Tibial nerve (tissue), 4 donors: ENCODE measurements around the gene XIRP2. TPM values are rescaled to one million over a fixed set of nuclear protein-coding genes. Genes with fewer than 3 reads are reported as not detected.

ENCODE experiments used
- DNase-seq, 2 donors: peaks; one replicate each; pipeline ENCODE4 v3.0.0-alpha.2; 2019; ENCODE audit warnings: low spot score in 2 of 2
- H3K27ac ChIP-seq, 4 donors: fragments of 200-600 bp; sonication (generic) in 3 of 4; one replicate each; pipeline ENCODE4 v1.5.1; 2017 to 2019; ENCODE audit warnings: mild to moderate bottlenecking in 1 of 4
- H3K27me3 ChIP-seq, 2 donors: fragments of 200-600 bp; sonication (generic) in 1 of 2; one replicate each; pipeline versions ENCODE4 v1.5.1 to v1.6.0; 2017 to 2019
- H3K36me3 ChIP-seq, 3 donors: fragments of 200-600 bp; sonication (generic); one replicate each; pipeline ENCODE4 v1.5.1; 2018 to 2019
- H3K4me1 ChIP-seq, 4 donors: fragments of 200-600 bp; sonication (generic) in 3 of 4; one replicate each; pipeline ENCODE4 v1.5.1; 2017 to 2019
- H3K4me3 ChIP-seq, 4 donors: fragments of 200-600 bp; sonication (generic) in 3 of 4; one replicate each; pipeline ENCODE4 v1.5.1; 2017 to 2019; ENCODE audit warnings: mild to moderate bottlenecking in 1 of 4, moderate library complexity in 1 of 4
- H3K9me3 ChIP-seq, 4 donors: fragments of 200-600 bp; sonication (generic) in 3 of 4; one replicate each; pipeline ENCODE4 v1.5.1; 2017 to 2019
- CTCF ChIP-seq, 5 experiments: fragments of 200-600 bp in 3 of 5; fragments of 450-650 bp in 2 of 5; sonication (generic) in 3 of 5; IDR thresholded peaks; one replicate each; pipeline ENCODE4 v1.5.1; 2016 to 2019; ENCODE audit warnings: antibody characterized with exemption in 5 of 5, mild to moderate bottlenecking in 3 of 5, moderate library complexity in 2 of 5
- EP300 ChIP-seq, 2 donors: sonication (generic); formaldehyde crosslinking; IDR thresholded peaks; one replicate each; pipeline ENCODE4 v1.6.1; 2017; ENCODE audit warnings: antibody characterized with exemption in 2 of 2, mild to moderate bottlenecking in 1 of 2
- POLR2A ChIP-seq, 2 donors: fragments of 450-650 bp; IDR thresholded peaks; one replicate each; pipeline ENCODE4 v1.6.1; 2017; ENCODE audit warnings: antibody characterized with exemption in 2 of 2, mild to moderate bottlenecking in 2 of 2, moderate library complexity in 2 of 2
- WGBS, 2 donors: methylation state at CpG; one replicate each; pipeline ENCODE4 v1.1.5; 2018; 5-methylcytosine and 5-hydroxymethylcytosine counted together
- total RNA-seq, 4 donors: library from RNA; depleted of rRNA; stranded (reverse); fragments of >200 nt; gene quantifications; one replicate each; pipeline ENCODE4 v1.1.0, GENCODE V29; 2016

XIRP2 gene
- total RNA-seq, 4 donors from 2014 or later: under 0.01 to 1.8 (median 0.96) TPM

- H3K27me3 ChIP-seq: no peaks in the 10 kb centered on the region
- no peak for DNase-seq
- no peak for TF ChIP-seq EP300 (IDR thresholded peaks at IDR 0.05)
- no peak for TF ChIP-seq POLR2A (IDR thresholded peaks at IDR 0.05)
- TF ChIP-seq CTCF (IDR thresholded peaks at IDR 0.05): no peak
- 79 to 81% methylated on average over 2 of the region's 2 CpGs for WGBS, 2 donors
- no peak overlapping the region for H3K4me3 ChIP-seq
- no peaks in the 10 kb centered on the region for H3K4me1 ChIP-seq
- H3K9me3 ChIP-seq: no peaks in the 10 kb centered on the region
- H3K27ac ChIP-seq: no peak overlapping the region
- H3K36me3 ChIP-seq: no peaks in the 10 kb centered on the region
Observed at GRCh38 chr2:167253025-167253424, 364.7 kb downstream of the XIRP2 start.

DNA sequence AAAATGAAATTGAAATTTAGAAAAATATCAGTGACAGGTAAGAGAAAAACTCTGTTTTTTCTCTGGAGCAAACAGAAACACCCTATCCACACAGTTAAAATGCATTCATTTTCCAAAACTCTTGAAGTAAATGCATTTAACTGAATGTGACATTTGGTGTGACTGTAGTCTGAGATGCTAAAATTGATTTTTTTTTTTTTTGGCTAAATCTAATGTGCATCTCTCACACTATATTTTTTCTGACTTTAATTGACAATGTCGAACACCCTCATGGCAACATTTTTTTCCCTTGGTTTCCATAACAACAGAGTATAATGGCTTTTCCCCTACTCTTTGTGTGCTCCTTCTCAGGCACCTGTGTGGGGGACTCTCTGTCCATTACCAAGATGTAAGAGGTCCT lies 366.4 kb downstream of the XIRP2 start:
- Histone ChIP-seq H3K9me3 (no peaks in the 10 kb centered on the region), H3K4me3 (no peak overlapping the region), H3K4me1 (no peaks in the 10 kb centered on the region), H3K27me3 (no peaks in the 10 kb centered on the region), H3K27ac (no peak overlapping the region), H3K36me3 (no peaks in the 10 kb centered on the region)
- no peak for TF ChIP-seq POLR2A (IDR thresholded peaks at IDR 0.05)
- no peak for TF ChIP-seq EP300 (IDR thresholded peaks at IDR 0.05)
- TF ChIP-seq CTCF (IDR thresholded peaks at IDR 0.05): no peak
- DNase-seq: no peak
- WGBS, 2 donors: 65 to 76% methylated on average over 1 of the region's 1 CpG

GRCh38 chr2:167258712-167259111 lies 370.4 kb downstream of the XIRP2 start:
- WGBS, 2 donors: 59 to 61% methylated on average over 3 of the region's 3 CpGs
- H3K27me3 ChIP-seq: no peaks in the 10 kb centered on the region
- H3K4me3 ChIP-seq: no peak overlapping the region
- no peaks in the 10 kb centered on the region for H3K4me1 ChIP-seq
- TF ChIP-seq CTCF (IDR thresholded peaks at IDR 0.05) (no peak), POLR2A (IDR thresholded peaks at IDR 0.05) (no peak), EP300 (IDR thresholded peaks at IDR 0.05) (no peak)
- DNase-seq: no peak
- H3K36me3 ChIP-seq: no peaks in the 10 kb centered on the region
- H3K9me3 ChIP-seq: no peaks in the 10 kb centered on the region
- no peak overlapping the region for H3K27ac ChIP-seq

GRCh38 chr2:167264380-167264779 lies 376.1 kb downstream of the XIRP2 start:
- DNase-seq: no peak
- Histone ChIP-seq H3K4me3 (no peak overlapping the region), H3K4me1 (no peaks in the 10 kb centered on the region), H3K36me3 (no peaks in the 10 kb centered on the region), H3K9me3 (peaks cover 0 to 16% (median 0%) of the 10 kb centered on the region in 4 donors), H3K27me3 (no peaks in the 10 kb centered on the region), H3K27ac (no peak overlapping the region)
- WGBS, 2 donors: 86 to 89% methylated on average over 5 of the region's 5 CpGs
- TF ChIP-seq CTCF (IDR thresholded peaks at IDR 0.05) (no peak), EP300 (IDR thresholded peaks at IDR 0.05) (no peak), POLR2A (IDR thresholded peaks at IDR 0.05) (no peak)

DNA sequence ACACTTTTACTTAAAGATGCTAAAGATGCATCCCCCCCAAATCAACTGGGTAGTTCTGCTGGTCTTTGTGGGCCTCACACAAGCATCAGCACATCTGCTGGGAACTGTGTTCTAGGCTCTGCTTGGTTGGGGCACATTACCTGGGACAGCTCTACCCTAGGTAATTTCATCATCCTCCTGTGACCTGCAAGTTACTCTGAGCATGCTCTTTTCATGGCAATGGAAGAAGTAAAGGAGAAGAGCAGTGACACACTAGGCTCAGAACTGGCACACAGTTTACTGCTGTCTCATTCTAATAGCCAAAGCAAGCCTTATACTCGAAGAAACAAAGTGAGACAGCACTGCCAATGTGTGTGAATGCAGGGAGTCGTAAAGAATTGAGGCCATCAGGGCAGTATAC lies 376.7 kb downstream of the XIRP2 start:
- Histone ChIP-seq H3K9me3 (peaks cover 0 to 16% (median 0%) of the 10 kb centered on the region in 4 donors), H3K27me3 (no peaks in the 10 kb centered on the region), H3K4me1 (no peaks in the 10 kb centered on the region), H3K36me3 (no peaks in the 10 kb centered on the region), H3K27ac (no peak overlapping the region), H3K4me3 (no peak overlapping the region)
- WGBS, 2 donors: 81 to 85% methylated on average over 2 of the region's 2 CpGs
- TF ChIP-seq EP300 (IDR thresholded peaks at IDR 0.05) (no peak), POLR2A (IDR thresholded peaks at IDR 0.05) (no peak), CTCF (IDR thresholded peaks at IDR 0.05) (no peak)
- no peak for DNase-seq
